AG09309 (cell line): ENCODE data around the gene NCMAP.
A peak's percentile ranks its signal among the peaks of the same experiment; 100 is the strongest.
"Not testable (repeated sequence)": the region's sequence is repeated elsewhere in the genome, so short reads cannot be mapped to it uniquely, and the experiment has no call there.

Experiments
- DNase-seq: peaks from one replicate; pipeline ENCODE4 v3.0.0-alpha.2; 2010; ENCODE audit warnings: low read depth
- H3K4me3 ChIP-seq: 2 replicates; pipeline ENCODE4 v1.5.1; 2011; ENCODE audit warnings: mild to moderate bottlenecking, low read depth, low read length, moderate library complexity; ENCODE audit not compliant: control insufficient read depth
- TF ChIP-seq, protein P1 (sequence below): IDR thresholded peaks from 2 replicates; pipeline ENCODE4 v1.5.1; 2011; ENCODE audit warnings: mild to moderate bottlenecking, low read depth, low read length, inconsistent platforms; ENCODE audit not compliant: insufficient read depth, control insufficient read depth; ENCODE audit errors: missing control alignments

The NCMAP gene

GRCh38 chr1:24516506-24516905, 39.4 kb upstream of the NCMAP start:
- H3K4me3 ChIP-seq, result no peak overlapping the region
- DNase-seq, result no peak
- TF ChIP-seq, protein P1, sequence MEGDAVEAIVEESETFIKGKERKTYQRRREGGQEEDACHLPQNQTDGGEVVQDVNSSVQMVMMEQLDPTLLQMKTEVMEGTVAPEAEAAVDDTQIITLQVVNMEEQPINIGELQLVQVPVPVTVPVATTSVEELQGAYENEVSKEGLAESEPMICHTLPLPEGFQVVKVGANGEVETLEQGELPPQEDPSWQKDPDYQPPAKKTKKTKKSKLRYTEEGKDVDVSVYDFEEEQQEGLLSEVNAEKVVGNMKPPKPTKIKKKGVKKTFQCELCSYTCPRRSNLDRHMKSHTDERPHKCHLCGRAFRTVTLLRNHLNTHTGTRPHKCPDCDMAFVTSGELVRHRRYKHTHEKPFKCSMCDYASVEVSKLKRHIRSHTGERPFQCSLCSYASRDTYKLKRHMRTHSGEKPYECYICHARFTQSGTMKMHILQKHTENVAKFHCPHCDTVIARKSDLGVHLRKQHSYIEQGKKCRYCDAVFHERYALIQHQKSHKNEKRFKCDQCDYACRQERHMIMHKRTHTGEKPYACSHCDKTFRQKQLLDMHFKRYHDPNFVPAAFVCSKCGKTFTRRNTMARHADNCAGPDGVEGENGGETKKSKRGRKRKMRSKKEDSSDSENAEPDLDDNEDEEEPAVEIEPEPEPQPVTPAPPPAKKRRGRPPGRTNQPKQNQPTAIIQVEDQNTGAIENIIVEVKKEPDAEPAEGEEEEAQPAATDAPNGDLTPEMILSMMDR, result no peak

- no peak for DNase-seq
- H3K4me3 ChIP-seq, result no peak overlapping the region
- TF ChIP-seq, protein P1, result no peak
These were observed 38.0 kb upstream of the NCMAP start for GRCh38 chr1:24517898-24518297.

GRCh38 chr1:24520282-24520681, 35.6 kb upstream of the NCMAP start:
- not testable (repeated sequence) for DNase-seq, H3K4me3 ChIP-seq

DNA sequence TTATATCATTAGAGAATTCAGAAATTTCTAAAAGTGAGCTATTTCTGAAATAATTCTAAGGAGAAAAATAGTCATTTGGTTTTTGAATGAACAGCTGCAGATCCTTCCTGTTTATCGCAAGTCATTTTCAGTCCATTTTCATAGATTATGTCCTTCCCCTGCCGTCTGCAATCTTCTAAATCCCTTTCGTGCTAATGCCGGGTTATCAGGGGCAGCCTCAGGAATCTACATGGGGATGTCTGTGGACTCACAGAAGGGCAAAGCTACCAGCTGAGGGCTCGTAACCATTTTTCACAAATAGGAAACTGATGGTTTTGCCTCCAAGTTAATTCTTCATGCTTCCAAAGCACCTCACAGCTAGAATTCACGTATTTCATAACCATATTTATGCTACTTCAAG, 30.3 kb upstream of the NCMAP start:
- DNase-seq, result no peak
- H3K4me3 ChIP-seq, result no peak overlapping the region
- TF ChIP-seq, protein P1, result no peak

DNA sequence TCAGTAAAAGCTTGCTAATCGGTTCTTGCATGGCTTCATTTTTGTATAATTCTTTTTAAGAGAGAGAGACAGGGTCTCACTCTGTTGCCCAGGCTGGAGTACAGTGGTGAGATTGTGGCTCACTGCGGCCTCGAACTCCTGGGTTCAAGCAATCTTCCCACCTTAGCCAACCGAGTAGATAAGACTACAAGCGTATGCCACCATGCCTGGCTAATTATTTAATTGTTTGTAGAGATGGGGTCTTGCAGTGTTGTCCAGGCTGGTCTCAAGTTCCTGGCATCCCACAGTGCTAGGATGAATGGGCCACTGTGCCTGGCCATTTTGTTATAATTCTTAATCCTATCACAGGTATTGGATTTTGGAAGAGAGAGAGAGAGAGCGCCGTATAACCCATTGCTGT, 29.8 kb upstream of the NCMAP start:
- H3K4me3 ChIP-seq, result no peak overlapping the region
- TF ChIP-seq, protein P1, result no peak
- DNase-seq, result no peak

DNA sequence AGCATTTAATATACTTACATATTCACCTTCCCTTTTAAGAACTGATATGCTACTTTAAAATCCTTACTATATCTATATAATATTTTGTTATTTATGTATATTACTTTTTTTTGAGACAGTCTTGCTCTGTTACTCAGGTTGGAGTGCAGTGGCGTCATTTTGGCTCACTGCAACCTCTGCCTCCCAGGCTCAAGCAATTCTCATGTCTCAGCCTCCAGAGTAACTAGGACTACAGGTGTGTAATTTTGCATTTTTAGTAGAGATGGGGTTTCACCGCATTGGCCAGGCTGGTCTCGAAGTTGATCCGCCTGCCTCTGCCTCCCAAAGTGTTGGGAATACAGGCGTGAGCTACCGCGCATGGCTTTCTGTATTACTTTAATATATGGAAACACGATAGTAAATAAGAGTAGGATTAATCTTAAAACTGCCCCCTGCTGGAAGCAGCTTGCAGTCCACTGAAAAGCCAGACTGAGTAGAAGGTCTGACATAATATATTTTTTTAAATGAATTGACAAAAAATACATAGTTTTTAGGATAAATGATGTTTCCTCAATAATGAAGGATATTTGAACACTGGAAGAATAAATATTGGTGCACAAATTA, 28.8 kb upstream of the NCMAP start:
- no peak overlapping the region for H3K4me3 ChIP-seq
- DNase-seq, result no peak
- TF ChIP-seq, protein P1, result peak; percentile 52

DNA sequence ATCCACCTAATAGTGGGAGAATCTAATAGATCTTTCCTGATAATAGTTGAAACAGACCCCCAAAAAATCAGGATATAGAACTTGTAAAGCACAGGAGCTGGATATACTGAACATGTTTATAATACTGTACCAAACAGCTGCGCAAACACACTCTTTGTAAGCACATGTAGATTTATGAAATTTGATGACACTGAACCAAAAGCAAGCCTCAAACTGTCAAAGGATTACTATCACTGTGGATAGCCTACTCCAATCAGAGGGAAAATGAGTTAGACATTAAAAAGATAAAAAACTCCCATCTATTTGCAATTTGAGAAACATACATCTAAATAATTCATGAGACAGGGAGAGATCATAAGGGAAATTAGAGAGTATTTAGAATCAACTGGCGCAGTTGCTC, 27.1 kb upstream of the NCMAP start:
- H3K4me3 ChIP-seq, result no peak overlapping the region
- DNase-seq, result no peak
- TF ChIP-seq, protein P1, result no peak

DNA sequence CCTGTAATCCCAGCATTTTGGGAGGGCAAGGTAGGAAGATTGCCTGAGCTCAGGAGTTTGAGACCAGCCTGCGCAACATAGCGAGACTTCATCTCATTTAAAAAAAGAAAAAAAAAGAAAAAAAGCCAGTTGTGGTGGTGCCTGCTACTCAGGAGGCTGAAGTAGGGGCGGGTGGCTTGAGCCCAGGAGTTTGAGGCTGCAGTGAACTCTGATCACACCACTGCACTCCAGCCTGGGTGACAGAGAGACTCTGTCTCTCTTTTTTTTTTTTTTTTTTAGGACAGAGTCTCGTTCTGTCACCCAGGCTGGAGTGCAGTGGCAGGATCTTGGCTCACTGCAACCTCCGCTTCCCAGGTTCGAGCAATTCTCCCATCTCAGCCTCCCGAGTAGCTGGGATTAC, 26.6 kb upstream of the NCMAP start:
- not testable (repeated sequence) for DNase-seq, H3K4me3 ChIP-seq
